GM23338 (cell line): ENCODE data around the gene RAD51.

ENCODE experiments used
- CTCF ChIP-seq, 2 experiments: fragments of 200-600 bp in 1 of 2; sonication (generic) in 1 of 2; conservative IDR thresholded peaks; 2 replicates each; pipeline versions ENCODE4 v1.5.1 to v1.6.1; 2016 to 2017; ENCODE audit warnings: antibody characterized with exemption in 2 of 2, low read depth in 2 of 2, mild to moderate bottlenecking in 2 of 2, moderate library complexity in 1 of 2
- EZH2phosphoT487 ChIP-seq: fragments of 200-600 bp; sonication (generic); IDR thresholded peaks from one replicate; pipeline ENCODE4 v1.8.1; 2018; ENCODE audit warnings: antibody characterized with exemption; ENCODE audit not compliant: unreplicated experiment
- POLR2AphosphoS5 ChIP-seq: IDR thresholded peaks from 2 replicates; pipeline ENCODE4 v1.6.1; 2016; ENCODE audit warnings: antibody characterized with exemption, low read depth
- REST ChIP-seq: IDR thresholded peaks from one replicate; pipeline ENCODE4 v1.6.1; 2018; ENCODE audit warnings: antibody characterized with exemption; ENCODE audit not compliant: unreplicated experiment

- TF ChIP-seq POLR2AphosphoS5 (no peak), CTCF (conservative IDR thresholded peaks at IDR 0.05; ENCODE audit: low read depth in 2 of 2) (no peak), EZH2phosphoT487 (no peak), REST (no peak)
Measured at GRCh38 chr15:40764629-40765103, 69.7 kb downstream of the RAD51 start.
